Left ventricle myocardium inferior (tissue), 1 donor: ENCODE results near the gene REEP3. TPM values are rescaled to one million over a fixed set of nuclear protein-coding genes. Genes with fewer than 3 reads are reported as not detected.

Experiments
- DNase-seq: peaks from one replicate; pipeline ENCODE4 v3.0.0-alpha.2; 2020
- H3K27ac ChIP-seq: fragments of 200-600 bp; replicated peaks from 2 replicates; pipeline ENCODE4 v1.8.0; 2021
- H3K27me3 ChIP-seq: fragments of 200-600 bp; 2 replicates; pipeline ENCODE4 v1.8.0; 2021; ENCODE audit warnings: low read depth
- H3K36me3 ChIP-seq: fragments of 200-600 bp; 2 replicates; pipeline ENCODE4 v1.8.0; 2021
- H3K4me1 ChIP-seq: fragments of 200-600 bp; 2 replicates; pipeline ENCODE4 v1.8.0; 2021
- H3K4me3 ChIP-seq: fragments of 200-600 bp; 2 replicates; pipeline ENCODE4 v1.8.0; 2021; ENCODE audit warnings: mild to moderate bottlenecking, moderate library complexity
- H3K9me3 ChIP-seq: fragments of 200-600 bp; replicated peaks from 2 replicates; pipeline ENCODE4 v1.8.0; 2021
- CTCF ChIP-seq: fragments of 200-600 bp; IDR thresholded peaks from 2 replicates; pipeline ENCODE4 v1.8.0; 2021; ENCODE audit warnings: antibody characterized with exemption, mild to moderate bottlenecking, borderline replicate concordance
- intact Hi-C: fragments of 100-400 bp; cut with micrococcal nuclease; formaldehyde crosslinking; loops from one replicate; pipeline ENCODE4 v1.11.0; 2022
- total RNA-seq: library from RNA; stranded (reverse); fragmentation: NEBNext Ultra II Directional; extraction: Animal tissue kit (Norgen Biotek cat#: 25700); gene quantifications from one replicate; pipeline ENCODE4 v1.2.1, GENCODE V29; 2021
- donor health status: DM: no; HTN: yes; CAD: no; lungs with severe emphysema.

The REEP3 gene
- total RNA-seq, 1 donor from 2014 or later: 18.2 TPM

- no peak overlapping the region for H3K4me3 ChIP-seq
- no peak for TF ChIP-seq CTCF
- H3K9me3 ChIP-seq: peaks cover 7% of the 10 kb centered on the region
- H3K27ac ChIP-seq: no peak overlapping the region
- no peak for DNase-seq
- no peaks in the 10 kb centered on the region for H3K27me3 ChIP-seq
- H3K36me3 ChIP-seq: no peaks in the 10 kb centered on the region
- intact Hi-C loops: no loop called here
- H3K4me1 ChIP-seq: peaks cover 36% of the 10 kb centered on the region
Observed at GRCh38 chr10:63506554-63506953, 14.6 kb upstream of the REEP3 start.

- Histone ChIP-seq H3K9me3 (peaks cover 11% of the 10 kb centered on the region), H3K4me1 (peaks cover 68% of the 10 kb centered on the region), H3K36me3 (no peaks in the 10 kb centered on the region), H3K27ac (peak overlapping the region; percentile 83), H3K4me3 (peak overlapping the region; percentile 39), H3K27me3 (no peaks in the 10 kb centered on the region)
- intact Hi-C loops: no loop called here
- TF ChIP-seq CTCF: no peak
- DNase-seq: no peak
Observed at GRCh38 chr10:63515002-63515763, 6.0 kb upstream of the REEP3 start.

GRCh38 chr10:63516207-63516606 lies 5.0 kb upstream of the REEP3 start:
- no peaks in the 10 kb centered on the region for H3K36me3 ChIP-seq
- H3K27me3 ChIP-seq: no peaks in the 10 kb centered on the region
- intact Hi-C loops: no loop called here
- no peak overlapping the region for H3K4me3 ChIP-seq
- H3K9me3 ChIP-seq: peaks cover 11% of the 10 kb centered on the region
- TF ChIP-seq CTCF: no peak
- H3K27ac ChIP-seq: peak overlapping the region; percentile 83
- H3K4me1 ChIP-seq: peaks cover 77% of the 10 kb centered on the region
- no peak for DNase-seq

GRCh38 chr10:63518690-63519288 lies 2.4 kb upstream of the REEP3 start:
- intact Hi-C loops: no loop called here
- Histone ChIP-seq H3K4me3 (no peak overlapping the region), H3K27me3 (no peaks in the 10 kb centered on the region), H3K4me1 (peaks cover 88% of the 10 kb centered on the region), H3K27ac (peak overlapping the region; percentile 99), H3K9me3 (peaks cover 2% of the 10 kb centered on the region), H3K36me3 (no peaks in the 10 kb centered on the region)
- DNase-seq: no peak
- TF ChIP-seq CTCF: no peak

GRCh38 chr10:63521416-63522276 lies 445 bp downstream of the REEP3 start:
- Histone ChIP-seq H3K27me3 (no peaks in the 10 kb centered on the region), H3K4me3 (peak overlapping the region; percentile 84), H3K27ac (peak overlapping the region; percentile 99), H3K4me1 (peaks cover 78% of the 10 kb centered on the region), H3K9me3 (no peaks in the 10 kb centered on the region), H3K36me3 (no peaks in the 10 kb centered on the region)
- no peak for TF ChIP-seq CTCF
- peak; percentile 70 for DNase-seq
- intact Hi-C loops: loop anchor here (10.0 kb wide), 1 partner anchor 103 kb away; no protein-coding TSS in a partner anchor
